CD4-positive, CD25-positive, alpha-beta regulatory T cell (primary cell): ENCODE results near the gene CNTNAP2. TPM values are rescaled to one million over a fixed set of nuclear protein-coding genes. Genes with fewer than 3 reads are reported as not detected.

ENCODE experiments used
- ATAC-seq, 2 donors: fragments of 150-1000 bp; cut with Tn5 transposase; one replicate each; pipeline ENCODE4 v1.10.0; 2021; ENCODE audit warnings: low read depth in 2 of 2, moderate number of reproducible peaks in 2 of 2, moderate library complexity in 1 of 2
- DNase-seq, 3 donors: peaks; one replicate each; pipeline versions ENCODE4 v3.0.0 to v3.0.0-alpha.2; 2012 to 2022; ENCODE audit warnings: mixed read lengths in 1 of 3
- H3K27ac ChIP-seq: one replicate; pipeline ENCODE4 v1.7.0; 2013; ENCODE audit warnings: mild to moderate bottlenecking, low read length; ENCODE audit not compliant: insufficient read depth, poor library complexity, severe bottlenecking
- H3K27me3 ChIP-seq: one replicate; pipeline ENCODE4 v1.7.0; 2013; ENCODE audit warnings: low read length; ENCODE audit not compliant: control insufficient read depth, insufficient read depth
- H3K36me3 ChIP-seq: one replicate; pipeline ENCODE4 v1.7.0; 2013; ENCODE audit warnings: mild to moderate bottlenecking, low read length, moderate library complexity; ENCODE audit not compliant: control insufficient read depth, insufficient read depth
- H3K4me1 ChIP-seq: 2 replicates; pipeline ENCODE4 v1.7.0; 2013; ENCODE audit warnings: mild to moderate bottlenecking, low read length; ENCODE audit not compliant: insufficient read depth, control insufficient read depth, poor library complexity, severe bottlenecking
- H3K4me3 ChIP-seq: one replicate; pipeline ENCODE4 v1.7.0; 2013; ENCODE audit warnings: low read depth, mild to moderate bottlenecking, low read length, moderate library complexity
- H3K9me3 ChIP-seq, 2 experiments: 1 replicate in 1 of 2; 2 replicates in 1 of 2; pipeline ENCODE4 v1.7.0; 2013; ENCODE audit warnings: low read length in 2 of 2, mild to moderate bottlenecking in 1 of 2, moderate library complexity in 1 of 2; ENCODE audit not compliant: control insufficient read depth in 2 of 2
- H3K27ac Mint-ChIP-seq, 3 donors: one replicate each; pipeline ENCODE4 v1.8.0; 2020 to 2022; ENCODE audit warnings: mild to moderate bottlenecking in 3 of 3, mixed read lengths in 3 of 3, moderate library complexity in 2 of 3
- H3K27me3 Mint-ChIP-seq: one replicate; pipeline ENCODE4 v1.8.0; 2022; ENCODE audit warnings: mild to moderate bottlenecking, mixed read lengths
- H3K36me3 Mint-ChIP-seq: one replicate; pipeline ENCODE4 v1.8.0; 2020; ENCODE audit warnings: mixed read lengths
- H3K4me1 Mint-ChIP-seq, 4 donors: one replicate each; pipeline ENCODE4 v1.8.0; 2020 to 2022; ENCODE audit warnings: mixed read lengths in 4 of 4, mild to moderate bottlenecking in 1 of 4
- H3K4me3 Mint-ChIP-seq, 4 donors: one replicate each; pipeline ENCODE4 v1.8.0; 2020 to 2022; ENCODE audit warnings: mild to moderate bottlenecking in 4 of 4, mixed read lengths in 4 of 4, moderate library complexity in 3 of 4
- H3K9me3 Mint-ChIP-seq, 7 donors: one replicate each; pipeline ENCODE4 v1.8.0; 2020 to 2022; ENCODE audit warnings: mixed read lengths in 7 of 7, mild to moderate bottlenecking in 3 of 7, moderate library complexity in 2 of 7
- polyA plus RNA-seq, 4 donors: library from polyadenylated mRNA; unstranded; fragments of 300-500 nt; fragmentation: Illumina TruSeq; gene quantifications; one replicate each; pipeline ENCODE4 v1.2.3, GENCODE V29; 2021
- total RNA-seq: library from RNA; stranded (reverse); gene quantifications from one replicate; pipeline ENCODE4 v1.2.3, GENCODE V29; 2022

CNTNAP2 gene
- total and polyA plus RNA-seq, 5 donors from 2014 or later = 0.02 to 0.15 TPM; not detected in 3

- Histone ChIP-seq H3K9me3 (no peaks in the 10 kb centered on the region), H3K36me3 (no peaks in the 10 kb centered on the region), H3K4me3 (no peak overlapping the region), H3K27me3 (no peaks in the 10 kb centered on the region), H3K27ac (no peak overlapping the region), H3K4me1 (no peaks in the 10 kb centered on the region)
- Mint-ChIP-seq H3K27me3 (peaks cover 5% of the 10 kb centered on the region), H3K9me3 (peaks cover 0 to 3% (median 0%) of the 10 kb centered on the region in 7 donors), H3K4me1 (no peaks in the 10 kb centered on the region), H3K27ac (no peak overlapping the region), H3K4me3 (no peak overlapping the region), H3K36me3 (no peaks in the 10 kb centered on the region)
- ATAC-seq = no peak
- DNase-seq = no peak
Measured at GRCh38 chr7:148147438-148147837, 2030.8 kb downstream of the CNTNAP2 start.

- H3K9me3 Mint-ChIP-seq = peaks cover 0 to 3% (median 0%) of the 10 kb centered on the region in 7 donors
Measured at GRCh38 chr7:148148456-148148855, 2031.9 kb downstream of the CNTNAP2 start.

GRCh38 chr7:148149730-148150129 is 2033.1 kb downstream of the CNTNAP2 start:
- no peak overlapping the region for H3K4me3 Mint-ChIP-seq
- H3K27ac Mint-ChIP-seq = no peak overlapping the region
- Histone ChIP-seq H3K27ac (no peak overlapping the region), H3K4me1 (no peaks in the 10 kb centered on the region), H3K9me3 (no peaks in the 10 kb centered on the region), H3K36me3 (no peaks in the 10 kb centered on the region), H3K4me3 (no peak overlapping the region), H3K27me3 (no peaks in the 10 kb centered on the region)
- ATAC-seq = no peak
- H3K4me1 Mint-ChIP-seq = no peaks in the 10 kb centered on the region
- peaks cover 0 to 3% (median 0%) of the 10 kb centered on the region in 7 donors for H3K9me3 Mint-ChIP-seq
- no peak for DNase-seq
- peaks cover 5% of the 10 kb centered on the region for H3K27me3 Mint-ChIP-seq
- H3K36me3 Mint-ChIP-seq = no peaks in the 10 kb centered on the region

More at GRCh38 chr7:148148456-148148855, 2031.9 kb downstream of the CNTNAP2 start:
- no peak for ATAC-seq
- Mint-ChIP-seq H3K36me3 (no peaks in the 10 kb centered on the region), H3K4me1 (no peaks in the 10 kb centered on the region), H3K27me3 (peaks cover 5% of the 10 kb centered on the region), H3K27ac (no peak overlapping the region), H3K4me3 (no peak overlapping the region)
- no peaks in the 10 kb centered on the region for H3K9me3 ChIP-seq
- H3K27me3 ChIP-seq = no peaks in the 10 kb centered on the region
- no peaks in the 10 kb centered on the region for H3K36me3 ChIP-seq
- no peak for DNase-seq
- no peak overlapping the region for H3K4me3 ChIP-seq
- H3K4me1 ChIP-seq = no peaks in the 10 kb centered on the region
- H3K27ac ChIP-seq = no peak overlapping the region

GRCh38 chr7:148151778-148152177 is 2035.2 kb downstream of the CNTNAP2 start:
- no peak for DNase-seq
- no peak for ATAC-seq
- Mint-ChIP-seq H3K27ac (peak overlapping the region in 1 of 3 donors; percentile 43), H3K4me1 (no peaks in the 10 kb centered on the region), H3K4me3 (no peak overlapping the region), H3K9me3 (peaks cover 0 to 3% (median 0%) of the 10 kb centered on the region in 7 donors), H3K36me3 (no peaks in the 10 kb centered on the region), H3K27me3 (peaks cover 5% of the 10 kb centered on the region)
- Histone ChIP-seq H3K4me3 (no peak overlapping the region), H3K27ac (no peak overlapping the region), H3K36me3 (no peaks in the 10 kb centered on the region), H3K27me3 (no peaks in the 10 kb centered on the region), H3K4me1 (no peaks in the 10 kb centered on the region), H3K9me3 (no peaks in the 10 kb centered on the region)

GRCh38 chr7:148153616-148154284 is 2037.1 kb downstream of the CNTNAP2 start:
- no peak overlapping the region for H3K27ac Mint-ChIP-seq

GRCh38 chr7:148155000-148155399 is 2038.4 kb downstream of the CNTNAP2 start:
- Histone ChIP-seq H3K9me3 (no peaks in the 10 kb centered on the region), H3K36me3 (no peaks in the 10 kb centered on the region), H3K27me3 (no peaks in the 10 kb centered on the region), H3K27ac (no peak overlapping the region), H3K4me1 (no peaks in the 10 kb centered on the region), H3K4me3 (no peak overlapping the region)
- H3K36me3 Mint-ChIP-seq = no peaks in the 10 kb centered on the region
- no peak for DNase-seq
- no peak overlapping the region for H3K4me3 Mint-ChIP-seq
- peaks cover 0 to 3% (median 0%) of the 10 kb centered on the region in 7 donors for H3K9me3 Mint-ChIP-seq
- H3K27ac Mint-ChIP-seq = no peak overlapping the region
- ATAC-seq = no peak
- no peaks in the 10 kb centered on the region for H3K4me1 Mint-ChIP-seq
- no peaks in the 10 kb centered on the region for H3K27me3 Mint-ChIP-seq

More at GRCh38 chr7:148153616-148154284, 2037.1 kb downstream of the CNTNAP2 start:
- H3K36me3 ChIP-seq = no peaks in the 10 kb centered on the region
- Mint-ChIP-seq H3K27me3 (peaks cover 5% of the 10 kb centered on the region), H3K9me3 (peaks cover 0 to 3% (median 0%) of the 10 kb centered on the region in 7 donors), H3K4me3 (no peak overlapping the region), H3K4me1 (no peaks in the 10 kb centered on the region), H3K36me3 (no peaks in the 10 kb centered on the region)
- H3K27ac ChIP-seq = no peak overlapping the region
- H3K27me3 ChIP-seq = no peaks in the 10 kb centered on the region
- H3K4me3 ChIP-seq = no peak overlapping the region
- ATAC-seq = peak in 1 of 2 donors; percentile 12
- no peak for DNase-seq
- H3K9me3 ChIP-seq = no peaks in the 10 kb centered on the region
- no peaks in the 10 kb centered on the region for H3K4me1 ChIP-seq

GRCh38 chr7:148155826-148156225 is 2039.2 kb downstream of the CNTNAP2 start:
- DNase-seq = no peak
- no peaks in the 10 kb centered on the region for H3K27me3 ChIP-seq
- H3K4me3 Mint-ChIP-seq = no peak overlapping the region
- no peak overlapping the region for H3K4me3 ChIP-seq
- H3K4me1 ChIP-seq = no peaks in the 10 kb centered on the region
- no peak overlapping the region for H3K27ac ChIP-seq
- no peaks in the 10 kb centered on the region for H3K27me3 Mint-ChIP-seq
- H3K4me1 Mint-ChIP-seq = no peaks in the 10 kb centered on the region
- no peaks in the 10 kb centered on the region for H3K36me3 ChIP-seq
- no peak for ATAC-seq
- H3K27ac Mint-ChIP-seq = no peak overlapping the region
- H3K36me3 Mint-ChIP-seq = no peaks in the 10 kb centered on the region
- peaks cover 0 to 3% (median 0%) of the 10 kb centered on the region in 7 donors for H3K9me3 Mint-ChIP-seq
- no peaks in the 10 kb centered on the region for H3K9me3 ChIP-seq

- DNase-seq = no peak
- Mint-ChIP-seq H3K9me3 (peaks cover 0 to 3% (median 0%) of the 10 kb centered on the region in 7 donors), H3K27me3 (no peaks in the 10 kb centered on the region), H3K36me3 (no peaks in the 10 kb centered on the region), H3K27ac (no peak overlapping the region), H3K4me1 (no peaks in the 10 kb centered on the region), H3K4me3 (no peak overlapping the region)
- no peak for ATAC-seq
- Histone ChIP-seq H3K27ac (no peak overlapping the region), H3K9me3 (no peaks in the 10 kb centered on the region), H3K4me3 (no peak overlapping the region), H3K27me3 (no peaks in the 10 kb centered on the region), H3K36me3 (no peaks in the 10 kb centered on the region), H3K4me1 (no peaks in the 10 kb centered on the region)
Measured at GRCh38 chr7:148156233-148156632, 2039.6 kb downstream of the CNTNAP2 start.
